Putamen (tissue), 1 donor: Measurements from ENCODE around the gene HMGXB3.
"Not testable (repeated sequence)": the region's sequence is repeated elsewhere in the genome, so short reads cannot be mapped to it uniquely, and the experiment has no call there.

ENCODE experiments used
- DNase-seq: peaks from one replicate; pipeline ENCODE4 v3.0.0-alpha.2; 2016; ENCODE audit warnings: low spot score

Gene HMGXB3

GRCh38 chr5:150022158-150022531, 21.6 kb downstream of the HMGXB3 start:
- DNase-seq: peak; percentile 41

GRCh38 chr5:150022681-150023080, 22.1 kb downstream of the HMGXB3 start:
- no peak for DNase-seq

- no peak for DNase-seq
Measured at GRCh38 chr5:150023136-150023535, 22.6 kb downstream of the HMGXB3 start.

- peak; percentile 45 for DNase-seq
Measured at GRCh38 chr5:150024346-150024984, 23.9 kb downstream of the HMGXB3 start.

- DNase-seq: no peak
Measured at GRCh38 chr5:150026682-150027172, 26.2 kb downstream of the HMGXB3 start.

GRCh38 chr5:150028047-150028446, 27.5 kb downstream of the HMGXB3 start:
- not testable (repeated sequence) for DNase-seq

GRCh38 chr5:150033334-150033733, 32.8 kb downstream of the HMGXB3 start:
- DNase-seq: no peak

- no peak for DNase-seq
Measured at GRCh38 chr5:150034662-150035061, 34.1 kb downstream of the HMGXB3 start.

GRCh38 chr5:150035139-150035895, 34.8 kb downstream of the HMGXB3 start:
- DNase-seq: no peak

- no peak for DNase-seq
Measured at GRCh38 chr5:150036513-150036912, 36.0 kb downstream of the HMGXB3 start.

- no peak for DNase-seq
Measured at GRCh38 chr5:150038547-150038946, 38.0 kb downstream of the HMGXB3 start.

- no peak for DNase-seq
Measured at GRCh38 chr5:150042459-150042858, 41.9 kb downstream of the HMGXB3 start.

- DNase-seq: no peak
Measured at GRCh38 chr5:150043657-150044328, 43.3 kb downstream of the HMGXB3 start.

- no peak for DNase-seq
Measured at GRCh38 chr5:150044329-150044681, 43.8 kb downstream of the HMGXB3 start.

GRCh38 chr5:150044712-150045111, 44.2 kb downstream of the HMGXB3 start:
- DNase-seq: no peak

- no peak for DNase-seq
Measured at GRCh38 chr5:150045549-150045948, 45.0 kb downstream of the HMGXB3 start.

- no peak for DNase-seq
Measured at GRCh38 chr5:150046031-150046430, 45.5 kb downstream of the HMGXB3 start.

GRCh38 chr5:150050172-150050811, 49.8 kb downstream of the HMGXB3 start:
- not testable (repeated sequence) for DNase-seq

- no peak for DNase-seq
Measured at GRCh38 chr5:150051657-150052195, 51.2 kb downstream of the HMGXB3 start.

- DNase-seq: no peak
Measured at GRCh38 chr5:150052226-150052955, 51.9 kb downstream of the HMGXB3 start.

GRCh38 chr5:150052956-150053712, 52.6 kb downstream of the HMGXB3 start:
- DNase-seq: no peak
